PC-3 (cell line): ENCODE measurements around the gene ARNT2. TPM values are rescaled to one million over a fixed set of nuclear protein-coding genes. Genes with fewer than 3 reads are reported as not detected.

ENCODE experiments used
- ATAC-seq: fragments of 200-7000 bp; cut with Tn5 transposase; 2 replicates; pipeline ENCODE4 v1.9.1; 2020; ENCODE audit warnings: mild to moderate bottlenecking, moderate library complexity
- BruUV-seq: library from RNA; stranded (reverse); fragments of 400-500 nt; replicated peaks from 2 replicates; lab custom pipeline; 2021; lab: Mats Ljungman, UMichigan
- CTCF ChIA-PET: fragments of 300-600 bp; sonication (Branson Sonifier 250); formaldehyde crosslinking; loops from one replicate; lab custom pipeline; 2022; ENCODE audit warnings: antibody characterized with exemption; lab: Charles Lee
- POLR2A ChIA-PET: fragments of 300-600 bp; sonication (Branson Sonifier 250); formaldehyde crosslinking; loops from one replicate; lab custom pipeline; 2022; ENCODE audit warnings: antibody characterized with exemption; ENCODE audit not compliant: unreplicated experiment; lab: Charles Lee
- DNase-seq: peaks from one replicate; pipeline ENCODE4 v3.0.0-alpha.2; 2015
- H2AFZ ChIP-seq: fragments of 300-600 bp; sonication (generic); 2 replicates; pipeline ENCODE4 v1.6.0; 2016; ENCODE audit warnings: antibody characterized with exemption, low read length
- H3F3A ChIP-seq: fragments of 300-600 bp; sonication (generic); one replicate; pipeline ENCODE4 v1.6.0; 2017; ENCODE audit warnings: antibody characterized with exemption, low read length, control low read depth, mild to moderate bottlenecking; ENCODE audit not compliant: unreplicated experiment
- H3K27ac ChIP-seq: fragments of 300-600 bp; sonication (generic); 2 replicates; pipeline ENCODE4 v1.5.1; 2016; ENCODE audit warnings: mild to moderate bottlenecking, low read length
- H3K27me3 ChIP-seq: fragments of 300-600 bp; sonication (generic); 2 replicates; pipeline ENCODE4 v1.6.1; 2016; ENCODE audit warnings: low read length, mixed read lengths
- H3K36me3 ChIP-seq: fragments of 300-600 bp; sonication (generic); 2 replicates; pipeline ENCODE4 v1.6.1; 2016; ENCODE audit warnings: low read depth, mixed run types, low read length, mixed read lengths
- H3K4me1 ChIP-seq: fragments of 300-600 bp; sonication (generic); 2 replicates; pipeline ENCODE4 v1.5.1; 2016; ENCODE audit warnings: low read length; ENCODE audit not compliant: insufficient read depth
- H3K4me2 ChIP-seq: fragments of 300-600 bp; sonication (generic); 2 replicates; pipeline ENCODE4 v1.6.0; 2016; ENCODE audit warnings: low read length
- H3K4me3 ChIP-seq: fragments of 300-600 bp; sonication (generic); 2 replicates; pipeline ENCODE4 v1.5.1; 2016; ENCODE audit warnings: mild to moderate bottlenecking, low read length, mixed read lengths
- H3K79me2 ChIP-seq: fragments of 300-600 bp; sonication (generic); 2 replicates; pipeline ENCODE4 v1.6.1; 2017; ENCODE audit warnings: low read length, mixed read lengths
- H3K9ac ChIP-seq: fragments of 300-600 bp; sonication (generic); 2 replicates; pipeline ENCODE4 v1.6.0; 2016; ENCODE audit warnings: mild to moderate bottlenecking, low read length
- H3K9me2 ChIP-seq: fragments of 300-600 bp; sonication (generic); replicated peaks from 2 replicates; pipeline ENCODE4 v1.6.1; 2016; ENCODE audit warnings: mixed run types, low read length, mixed read lengths
- H3K9me3 ChIP-seq: fragments of 300-600 bp; sonication (generic); 2 replicates; pipeline ENCODE4 v1.6.1; 2016; ENCODE audit warnings: low read length, mixed read lengths
- H4K20me1 ChIP-seq: fragments of 300-600 bp; sonication (generic); 2 replicates; pipeline ENCODE4 v1.6.1; 2016; ENCODE audit warnings: low read length, mixed read lengths
- EZH2 ChIP-seq: fragments of 300-600 bp; sonication (generic); IDR thresholded peaks from one replicate; pipeline ENCODE4 v1.6.1; 2017; ENCODE audit warnings: antibody characterized with exemption, mild to moderate bottlenecking, low read length; ENCODE audit not compliant: unreplicated experiment
- EZH2phosphoT487 ChIP-seq: fragments of 300-600 bp; sonication (generic); IDR thresholded peaks from 2 replicates; pipeline ENCODE4 v1.6.1; 2018; ENCODE audit warnings: mild to moderate bottlenecking, antibody characterized with exemption, low read length, borderline replicate concordance
- intact Hi-C: fragments of 100-400 bp; cut with micrococcal nuclease; formaldehyde crosslinking; loops from 2 replicates; pipeline ENCODE4 v1.9.0; 2023
- total RNA-seq: library from RNA; depleted of rRNA; stranded (reverse); fragments of >200 nt; gene quantifications from 2 replicates; pipeline ENCODE4 v1.2.3, GENCODE V29; 2014
- TF ChIP-seq, protein P1 (sequence below): fragments of 300-600 bp; sonication (generic); conservative IDR thresholded peaks from 2 replicates; pipeline ENCODE4 v1.5.1; 2017; ENCODE audit warnings: antibody characterized with exemption, low read depth, mild to moderate bottlenecking, low read length

Gene ARNT2
- total RNA-seq, 1 experiment from 2014 or later: 0.11 TPM

DNA sequence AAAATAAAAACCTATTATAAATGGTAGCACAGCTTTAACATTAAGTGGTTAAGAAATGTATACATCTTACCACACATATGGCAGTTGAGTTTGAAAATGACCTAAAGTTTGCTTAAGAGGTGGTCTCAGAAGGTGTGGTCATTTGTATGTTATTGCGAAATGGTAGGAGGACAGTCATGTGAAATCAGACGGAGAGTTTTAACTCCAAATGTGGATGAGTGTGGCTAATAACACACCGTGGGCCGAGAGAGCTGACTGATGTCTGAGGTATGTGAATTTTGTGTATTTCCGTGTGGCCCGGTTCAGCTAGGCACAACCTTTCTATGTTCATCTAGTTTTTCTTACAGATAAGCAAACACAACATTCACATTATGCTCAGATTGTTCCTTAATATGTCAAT, 71.9 kb downstream of the ARNT2 start:
- POLR2A ChIA-PET: no interaction called here
- no peak for DNase-seq
- Histone ChIP-seq H3K4me3 (no peak overlapping the region), H3F3A (no peaks in the 10 kb centered on the region), H3K79me2 (no peaks in the 10 kb centered on the region), H3K4me1 (no peaks in the 10 kb centered on the region), H3K9ac (no peak overlapping the region), H4K20me1 (no peaks in the 10 kb centered on the region), H2AFZ (no peak overlapping the region), H3K9me2 (no peaks in the 10 kb centered on the region), H3K9me3 (no peaks in the 10 kb centered on the region), H3K4me2 (no peak overlapping the region), H3K36me3 (0 out of 2 replicates have a peak, but pooled peaks cover 2% of the 10 kb centered on the region), H3K27me3 (peaks cover 16% of the 10 kb centered on the region), H3K27ac (no peak overlapping the region)
- CTCF ChIA-PET: no interaction called here
- intact Hi-C loops: no loop called here
- no peak for ATAC-seq
- BruUV-seq: no TSS peak
- no peak for TF ChIP-seq EZH2
- TF ChIP-seq, protein P1, sequence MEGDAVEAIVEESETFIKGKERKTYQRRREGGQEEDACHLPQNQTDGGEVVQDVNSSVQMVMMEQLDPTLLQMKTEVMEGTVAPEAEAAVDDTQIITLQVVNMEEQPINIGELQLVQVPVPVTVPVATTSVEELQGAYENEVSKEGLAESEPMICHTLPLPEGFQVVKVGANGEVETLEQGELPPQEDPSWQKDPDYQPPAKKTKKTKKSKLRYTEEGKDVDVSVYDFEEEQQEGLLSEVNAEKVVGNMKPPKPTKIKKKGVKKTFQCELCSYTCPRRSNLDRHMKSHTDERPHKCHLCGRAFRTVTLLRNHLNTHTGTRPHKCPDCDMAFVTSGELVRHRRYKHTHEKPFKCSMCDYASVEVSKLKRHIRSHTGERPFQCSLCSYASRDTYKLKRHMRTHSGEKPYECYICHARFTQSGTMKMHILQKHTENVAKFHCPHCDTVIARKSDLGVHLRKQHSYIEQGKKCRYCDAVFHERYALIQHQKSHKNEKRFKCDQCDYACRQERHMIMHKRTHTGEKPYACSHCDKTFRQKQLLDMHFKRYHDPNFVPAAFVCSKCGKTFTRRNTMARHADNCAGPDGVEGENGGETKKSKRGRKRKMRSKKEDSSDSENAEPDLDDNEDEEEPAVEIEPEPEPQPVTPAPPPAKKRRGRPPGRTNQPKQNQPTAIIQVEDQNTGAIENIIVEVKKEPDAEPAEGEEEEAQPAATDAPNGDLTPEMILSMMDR: no peak
- TF ChIP-seq EZH2phosphoT487: no peak

DNA sequence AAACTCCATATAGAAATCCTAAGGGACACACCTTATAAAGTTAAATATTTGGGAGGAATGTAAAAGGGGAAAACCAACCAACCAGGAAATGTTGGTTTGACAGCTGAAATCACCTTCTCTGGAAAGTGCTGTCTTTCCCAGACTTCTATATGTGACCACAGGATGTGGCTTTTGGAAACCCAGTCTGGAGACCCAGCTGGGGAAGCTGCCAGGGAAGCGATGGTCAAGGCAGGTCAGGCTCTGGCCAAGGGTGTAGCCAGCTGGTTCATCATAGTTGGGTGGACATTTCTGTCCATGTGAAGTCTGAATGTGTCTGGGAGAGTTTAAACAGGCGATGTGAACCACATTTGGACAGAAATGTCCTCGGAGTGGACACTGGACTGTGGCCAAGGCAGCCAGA, 73.9 kb downstream of the ARNT2 start:
- peaks cover 10% of the 10 kb centered on the region for H3K27me3 ChIP-seq
- no peak overlapping the region for H3K4me3 ChIP-seq
- no peaks in the 10 kb centered on the region for H4K20me1 ChIP-seq
- no TSS peak for BruUV-seq
- CTCF ChIA-PET: no interaction called here
- no peaks in the 10 kb centered on the region for H3F3A ChIP-seq
- H3K36me3 ChIP-seq: 0 out of 2 replicates have a peak, but pooled peaks cover 2% of the 10 kb centered on the region
- intact Hi-C loops: no loop called here
- H3K27ac ChIP-seq: no peak overlapping the region
- H2AFZ ChIP-seq: no peak overlapping the region
- no peaks in the 10 kb centered on the region for H3K4me1 ChIP-seq
- no peak overlapping the region for H3K9ac ChIP-seq
- H3K9me3 ChIP-seq: no peaks in the 10 kb centered on the region
- H3K4me2 ChIP-seq: no peak overlapping the region
- TF ChIP-seq, protein P1: no peak
- TF ChIP-seq EZH2phosphoT487 (no peak), EZH2 (no peak)
- no peak for ATAC-seq
- H3K9me2 ChIP-seq: no peaks in the 10 kb centered on the region
- no peaks in the 10 kb centered on the region for H3K79me2 ChIP-seq
- DNase-seq: peak; percentile 34
- POLR2A ChIA-PET: no interaction called here

DNA sequence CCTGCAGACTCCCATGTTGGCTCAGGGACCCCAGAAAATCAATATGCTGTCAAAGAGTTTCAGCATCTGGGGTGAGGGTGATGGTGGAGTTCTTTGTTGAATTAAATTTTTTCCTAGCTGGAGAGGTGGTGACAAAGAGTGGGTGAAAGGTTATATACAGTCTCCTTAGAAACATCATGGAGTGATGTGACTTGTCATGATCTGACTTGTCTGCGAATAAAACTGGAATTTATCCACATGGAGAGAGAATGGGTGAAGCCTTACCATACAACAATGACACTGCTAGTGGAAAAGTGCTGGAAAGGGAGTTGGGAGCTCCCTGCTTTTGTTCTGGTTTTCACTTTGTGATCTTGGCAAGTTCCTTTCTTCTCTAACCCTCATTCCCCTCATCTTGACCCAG, 75.0 kb downstream of the ARNT2 start:
- no peaks in the 10 kb centered on the region for H4K20me1 ChIP-seq
- 0 out of 2 replicates have a peak, but pooled peaks cover under 1% of the 10 kb centered on the region for H3K27me3 ChIP-seq
- no peak overlapping the region for H2AFZ ChIP-seq
- no peak for ATAC-seq
- POLR2A ChIA-PET: no interaction called here
- TF ChIP-seq EZH2 (no peak), EZH2phosphoT487 (no peak)
- TF ChIP-seq, protein P1: no peak
- no TSS peak for BruUV-seq
- no peaks in the 10 kb centered on the region for H3F3A ChIP-seq
- intact Hi-C loops: no loop called here
- no peaks in the 10 kb centered on the region for H3K9me2 ChIP-seq
- no peak overlapping the region for H3K4me2 ChIP-seq
- DNase-seq: no peak
- no peak overlapping the region for H3K4me3 ChIP-seq
- 0 out of 2 replicates have a peak, but pooled peaks cover 2% of the 10 kb centered on the region for H3K36me3 ChIP-seq
- no peaks in the 10 kb centered on the region for H3K79me2 ChIP-seq
- CTCF ChIA-PET: no interaction called here
- H3K27ac ChIP-seq: no peak overlapping the region
- no peaks in the 10 kb centered on the region for H3K9me3 ChIP-seq
- no peak overlapping the region for H3K9ac ChIP-seq
- H3K4me1 ChIP-seq: no peaks in the 10 kb centered on the region
